GM23248 (cell line): ENCODE results near the gene DEFB123.

ENCODE experiments used
- EZH2 ChIP-seq: fragments of 200-600 bp; sonication (generic); IDR thresholded peaks from 2 replicates; pipeline ENCODE4 v1.6.1; 2018; ENCODE audit warnings: antibody characterized with exemption, mild to moderate bottlenecking; ENCODE audit not compliant: insufficient read depth, poor library complexity, severe bottlenecking
- EZH2phosphoT487 ChIP-seq: fragments of 200-600 bp; sonication (generic); IDR thresholded peaks from 2 replicates; pipeline ENCODE4 v1.6.1; 2018; ENCODE audit warnings: antibody characterized with exemption, moderate library complexity, mild to moderate bottlenecking, low read depth; ENCODE audit not compliant: insufficient read depth

- TF ChIP-seq EZH2 = no peak
- TF ChIP-seq EZH2phosphoT487 = no peak
Measured at GRCh38 chr20:31440012-31440659, at the start of gene DEFB123.
